ENCODE data around the gene ITPK1.

The ITPK1 gene

DNA sequence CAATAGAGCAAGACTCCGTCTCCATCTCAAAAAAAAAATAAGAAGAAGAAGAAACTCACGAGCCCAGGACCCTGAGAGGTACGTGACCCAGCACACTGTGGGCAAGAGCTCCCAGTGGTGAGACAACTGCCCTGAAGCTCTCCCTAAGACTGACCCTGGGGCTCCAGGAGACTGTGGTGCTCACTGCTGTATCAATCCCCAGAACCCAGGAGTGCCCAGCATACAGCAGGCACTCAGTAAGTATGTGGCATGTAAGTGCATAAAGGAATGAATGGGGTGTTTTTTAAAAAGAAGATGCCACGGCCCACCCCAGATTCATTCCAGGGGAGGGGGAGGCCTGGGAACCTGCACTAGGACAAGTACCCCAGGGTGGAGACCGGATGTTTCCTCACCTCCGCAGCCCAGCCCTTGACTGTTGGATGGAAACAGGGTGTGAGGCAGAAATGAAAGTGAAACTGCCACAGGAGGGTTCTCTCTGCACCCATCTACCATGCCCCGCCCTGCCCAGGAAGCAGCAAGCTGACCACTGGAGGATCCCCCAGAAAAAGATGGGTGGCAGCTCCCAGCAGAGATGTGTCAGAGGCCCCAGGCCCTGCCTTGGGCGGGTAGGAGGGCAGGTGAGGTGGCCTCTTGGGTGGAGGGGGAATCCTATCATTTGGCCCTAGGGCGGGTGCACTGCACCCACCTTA, 12.2 kb downstream of the ITPK1 start:
- peak; percentile 28 to 48 for DNase-seq

DNA sequence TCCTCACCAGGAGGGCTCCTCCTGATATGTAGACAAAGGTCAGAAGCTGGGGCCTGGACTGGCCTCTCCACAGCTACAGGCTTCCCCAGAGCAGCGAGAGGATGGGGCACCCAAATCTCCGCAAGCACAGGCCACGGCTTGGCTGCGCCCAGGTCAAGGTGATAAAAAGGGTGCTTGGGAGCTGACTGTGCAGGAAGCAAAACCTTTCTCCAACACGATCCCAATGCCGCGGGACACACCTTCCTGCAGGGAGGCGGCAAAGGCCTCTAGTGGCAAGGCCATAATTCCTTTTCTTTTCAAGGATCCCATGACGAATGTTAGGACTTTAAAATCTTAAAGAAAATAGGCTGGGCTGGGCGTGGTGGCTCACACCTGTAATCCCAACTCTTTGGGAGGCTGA, 13.6 kb downstream of the ITPK1 start:
- DNase-seq, result no peak

DNA sequence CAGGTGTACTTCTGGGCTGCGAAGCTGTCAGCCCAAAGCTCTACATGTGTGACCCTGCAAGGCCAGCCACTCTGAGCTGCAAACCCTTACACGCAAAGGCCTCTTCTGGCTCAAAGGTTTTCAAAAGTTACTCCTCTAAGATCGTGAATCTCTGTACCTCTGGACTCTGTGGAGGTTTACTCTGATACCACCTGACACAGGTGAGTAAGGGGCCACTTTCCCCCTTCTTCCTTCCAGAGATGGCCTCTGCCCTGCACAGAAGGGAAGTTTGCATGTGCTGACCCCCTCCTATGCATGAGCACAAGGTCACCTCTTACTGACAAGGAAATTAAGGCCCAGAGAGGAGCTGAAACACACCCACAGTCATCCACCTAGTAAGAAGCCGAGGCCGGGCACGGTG, 14.5 kb downstream of the ITPK1 start:
- DNase-seq, result no peak

DNA sequence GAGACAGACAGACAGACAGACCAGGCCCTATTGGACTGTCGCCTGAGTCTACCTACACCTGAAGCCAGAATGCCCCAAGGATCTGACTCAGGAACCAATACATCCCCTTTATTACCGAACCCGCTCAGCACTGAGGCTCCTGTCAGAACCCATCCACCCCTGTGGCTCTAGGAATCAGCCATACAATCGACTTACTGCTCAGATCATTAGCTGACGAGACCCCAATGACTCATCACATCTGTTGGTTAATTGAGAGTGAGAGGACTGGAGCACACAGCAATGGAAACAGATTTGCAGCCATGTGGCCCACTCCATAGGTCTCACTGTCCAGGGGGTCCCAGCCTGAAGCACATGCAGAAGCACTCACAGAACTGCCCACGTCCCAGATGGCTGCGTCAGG, 15.2 kb downstream of the ITPK1 start:
- DNase-seq, result no peak

DNA sequence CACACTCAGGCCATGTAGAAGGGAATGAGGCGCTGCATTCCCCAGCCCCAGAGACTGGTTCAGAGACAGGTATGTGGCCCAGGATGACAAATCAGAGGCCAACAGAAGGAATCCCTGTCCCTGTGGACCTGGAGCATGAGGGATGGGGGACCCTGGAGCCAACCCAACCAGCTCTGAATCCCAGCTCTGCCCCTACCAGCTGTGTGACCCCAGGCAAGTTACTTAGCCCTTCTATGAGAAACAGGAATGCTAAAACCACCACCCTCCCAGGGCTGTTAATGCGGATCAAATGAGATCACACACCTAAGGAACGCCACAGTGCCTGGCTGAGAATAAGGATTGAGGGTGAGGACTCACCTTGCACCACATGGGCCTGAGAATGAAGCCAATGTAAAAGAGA, 15.6 kb downstream of the ITPK1 start:
- DNase-seq, result no peak

DNA sequence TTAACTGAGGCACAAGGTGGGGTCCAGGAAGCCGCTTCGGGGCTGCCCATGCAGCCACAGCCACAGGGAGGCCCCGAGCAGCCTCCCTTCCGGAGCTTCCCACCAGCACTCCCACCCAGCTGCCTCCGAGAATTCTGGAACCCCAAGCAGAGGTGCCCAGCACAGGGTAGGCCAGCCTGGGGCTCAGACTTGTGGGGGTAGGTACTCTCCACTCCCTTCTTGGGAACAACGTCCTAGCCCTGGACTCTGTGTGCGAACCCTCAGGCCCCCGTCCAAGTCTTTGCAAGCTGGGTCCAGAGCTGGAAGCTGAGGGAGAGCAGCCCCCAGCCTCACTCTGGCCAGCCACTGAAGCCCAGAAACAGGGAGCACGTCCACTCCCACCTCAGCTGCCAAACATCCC, 16.1 kb downstream of the ITPK1 start:
- DNase-seq, result no peak

DNA sequence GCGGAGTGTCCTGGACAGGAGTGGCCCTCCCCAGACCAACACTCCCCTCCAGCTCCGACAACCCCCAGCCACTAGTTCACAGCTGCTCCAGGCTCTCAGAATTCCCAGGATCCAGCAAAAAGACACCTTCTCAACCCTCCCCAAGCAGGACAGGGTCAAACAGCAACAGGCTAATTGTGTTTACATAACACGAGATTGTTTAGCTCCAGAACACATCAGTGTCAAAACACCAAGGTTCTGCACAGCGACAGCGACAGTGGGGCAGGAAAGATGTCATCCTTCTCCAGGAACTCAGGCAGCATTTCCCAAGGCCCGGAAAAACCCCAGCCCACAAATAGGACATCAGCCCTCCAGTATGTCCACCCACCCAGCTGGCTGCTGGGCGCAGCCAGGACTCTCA, 16.5 kb downstream of the ITPK1 start:
- DNase-seq, result no peak

DNA sequence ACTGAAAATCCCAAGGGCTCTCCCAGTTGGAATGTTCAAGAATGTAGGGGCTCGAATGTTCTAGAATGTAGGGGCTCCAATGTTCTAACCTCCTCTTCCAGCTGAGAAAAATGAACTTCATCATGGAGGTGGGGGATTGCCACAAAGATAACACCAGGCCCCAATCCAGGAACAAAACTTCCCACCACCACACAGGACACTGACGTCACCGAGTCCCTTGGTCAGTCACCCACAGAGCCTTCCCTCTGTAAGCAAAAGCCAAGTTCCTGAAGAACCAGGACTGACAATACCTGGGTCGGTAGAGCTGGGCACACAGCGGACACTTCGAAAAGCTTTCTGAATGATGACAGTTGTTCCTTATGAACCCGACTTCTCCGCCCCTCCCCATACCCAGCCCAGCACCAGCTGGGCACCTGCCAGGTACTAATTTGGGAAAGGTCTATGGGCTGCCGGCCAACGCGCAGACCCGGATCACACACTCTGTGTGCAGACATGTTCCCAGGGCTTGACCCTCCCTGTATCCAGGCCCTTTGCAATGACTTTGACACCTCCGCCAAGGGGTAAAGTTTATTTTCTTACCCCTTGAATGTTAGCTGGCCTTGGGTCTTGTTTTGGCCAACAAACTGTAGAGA, 18.9 kb downstream of the ITPK1 start:
- no peak for DNase-seq

DNA sequence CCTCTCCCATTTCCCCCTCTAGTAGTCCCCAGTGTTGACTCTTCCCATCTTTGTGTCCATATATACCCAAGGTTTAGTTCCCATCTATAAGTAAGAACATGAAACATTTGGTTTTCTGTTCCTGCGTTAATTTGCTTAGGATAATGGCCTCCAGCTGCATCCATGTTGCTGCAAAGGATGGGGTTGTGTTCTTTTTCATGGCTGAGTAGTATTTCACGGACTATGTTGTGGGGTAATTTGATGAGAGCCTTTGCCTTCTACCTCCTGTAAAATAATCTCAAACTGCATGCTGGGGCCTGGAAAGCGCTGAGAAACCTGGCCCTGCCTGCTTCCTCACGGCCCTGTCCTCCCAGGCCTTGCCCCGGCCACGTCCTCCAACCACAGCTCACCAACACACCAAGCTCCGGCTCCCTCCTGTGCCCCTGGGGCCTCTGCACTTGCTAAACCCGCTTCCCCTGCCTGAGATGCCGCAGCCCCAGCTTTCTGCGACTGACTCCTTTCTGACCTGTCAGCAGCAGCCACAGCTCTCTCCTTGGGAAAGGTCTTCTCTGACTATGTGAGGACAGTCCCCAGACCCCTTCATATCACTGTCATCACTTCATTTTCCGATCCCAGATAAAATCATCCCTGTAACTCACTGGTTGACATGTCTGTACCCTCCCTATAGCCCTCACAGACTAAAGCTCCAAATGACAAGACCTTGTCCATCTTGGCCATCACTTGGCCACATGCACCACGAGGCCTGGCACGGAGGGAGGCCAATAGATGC, 19.8 kb downstream of the ITPK1 start:
- DNase-seq, result no peak

DNA sequence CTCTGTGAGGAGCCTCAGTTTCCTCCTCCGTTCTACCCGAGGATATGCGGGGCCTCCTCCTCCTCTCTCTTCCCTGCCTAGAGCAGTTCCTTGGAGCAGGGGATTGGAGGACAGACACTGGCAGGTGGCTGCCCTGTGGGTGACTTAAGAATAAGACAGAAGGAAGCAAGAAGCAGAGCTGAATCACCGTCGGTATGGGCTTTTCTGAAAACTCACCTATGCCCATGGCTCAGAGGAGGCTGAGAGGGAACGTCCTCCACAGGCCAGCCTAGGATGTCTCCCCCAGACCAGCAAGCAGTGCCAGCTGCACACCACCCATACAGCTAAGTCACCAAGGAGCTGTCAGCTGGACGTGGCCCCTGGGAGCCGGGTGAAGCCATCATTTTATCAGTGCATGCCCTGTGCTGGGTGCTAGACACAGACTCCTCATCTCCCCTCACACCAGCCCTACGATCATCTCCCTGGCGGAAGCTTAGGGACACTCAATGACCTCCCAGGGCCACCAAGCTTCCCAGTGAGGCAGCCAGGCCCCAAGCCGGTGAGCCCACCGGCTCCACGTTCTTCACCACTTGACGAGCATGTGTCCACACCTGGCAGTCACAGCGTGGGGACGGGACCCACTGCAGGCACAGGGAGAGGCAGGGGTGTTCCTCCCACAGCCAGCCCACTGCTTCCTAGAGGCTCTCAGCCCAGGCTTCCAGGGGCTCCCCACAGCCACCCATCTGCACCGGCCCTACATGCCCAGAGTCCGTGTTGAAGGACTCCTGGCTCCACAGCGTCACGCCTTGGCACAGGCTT, 21.4 kb downstream of the ITPK1 start:
- DNase-seq, result no peak

DNA sequence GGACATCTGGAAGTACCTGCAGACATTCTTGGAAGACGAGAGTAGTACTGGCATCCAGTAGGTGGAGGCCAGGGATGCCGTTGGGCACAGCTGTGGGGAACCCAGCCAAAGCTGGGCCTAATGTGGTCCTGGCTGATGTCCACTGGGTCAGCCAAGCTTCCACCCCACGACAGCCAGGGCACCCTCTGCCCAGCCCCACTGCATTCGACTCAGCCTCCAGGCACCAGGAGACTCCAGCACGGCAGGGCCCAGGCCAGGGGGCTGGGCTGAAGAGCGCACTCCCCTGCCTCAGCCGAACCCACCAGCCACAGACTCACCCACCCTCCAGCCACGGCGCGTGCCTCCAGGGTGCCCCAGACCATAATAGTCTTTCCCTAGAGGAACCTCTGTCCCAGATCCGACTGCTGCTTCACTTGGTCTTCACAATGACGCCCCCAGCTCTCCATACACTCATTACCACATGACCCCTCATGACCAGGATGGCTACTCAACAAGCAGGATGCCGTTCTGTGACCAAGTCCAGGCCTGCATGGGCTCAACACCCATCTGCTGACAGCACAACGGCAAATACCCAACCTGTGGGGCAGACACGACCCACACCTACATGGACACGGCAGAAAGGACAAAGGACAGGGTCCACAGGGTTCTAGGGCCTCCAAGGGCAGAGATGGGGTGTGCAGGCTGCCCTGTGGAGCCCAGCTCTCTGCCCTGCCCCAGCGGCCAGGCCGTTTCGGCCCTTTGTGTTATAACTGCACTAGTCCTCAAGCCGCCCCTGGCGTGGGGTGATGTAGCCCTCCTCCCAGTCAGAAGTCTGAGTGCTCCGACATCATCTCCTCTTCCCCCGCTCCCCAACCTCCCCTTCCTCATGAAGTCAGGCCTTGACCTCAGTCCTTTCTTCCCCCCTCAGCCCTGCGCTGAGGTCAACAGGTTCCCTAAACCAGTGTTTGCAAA, 22.8 kb downstream of the ITPK1 start:
- DNase-seq, result no peak

DNA sequence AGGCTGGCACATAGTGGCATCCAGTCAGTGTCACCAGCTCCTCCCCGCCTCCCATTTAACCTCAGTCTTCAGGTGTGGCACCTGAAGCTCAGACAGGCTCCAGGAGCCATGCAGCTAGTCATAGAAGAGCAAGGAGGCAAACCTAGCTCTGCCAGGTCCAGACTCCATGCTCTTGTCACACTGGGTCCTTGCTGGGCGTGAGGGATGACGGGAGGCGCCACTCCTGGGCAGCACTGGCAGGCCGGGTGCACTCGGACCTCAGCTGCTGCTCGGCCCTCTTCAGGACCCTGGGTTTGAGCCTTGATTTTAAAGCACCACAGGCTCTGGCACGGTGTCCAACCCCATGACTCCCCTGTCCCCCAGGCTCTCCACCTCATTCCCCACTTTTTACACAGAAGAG, 24.1 kb downstream of the ITPK1 start:
- DNase-seq, result no peak

DNA sequence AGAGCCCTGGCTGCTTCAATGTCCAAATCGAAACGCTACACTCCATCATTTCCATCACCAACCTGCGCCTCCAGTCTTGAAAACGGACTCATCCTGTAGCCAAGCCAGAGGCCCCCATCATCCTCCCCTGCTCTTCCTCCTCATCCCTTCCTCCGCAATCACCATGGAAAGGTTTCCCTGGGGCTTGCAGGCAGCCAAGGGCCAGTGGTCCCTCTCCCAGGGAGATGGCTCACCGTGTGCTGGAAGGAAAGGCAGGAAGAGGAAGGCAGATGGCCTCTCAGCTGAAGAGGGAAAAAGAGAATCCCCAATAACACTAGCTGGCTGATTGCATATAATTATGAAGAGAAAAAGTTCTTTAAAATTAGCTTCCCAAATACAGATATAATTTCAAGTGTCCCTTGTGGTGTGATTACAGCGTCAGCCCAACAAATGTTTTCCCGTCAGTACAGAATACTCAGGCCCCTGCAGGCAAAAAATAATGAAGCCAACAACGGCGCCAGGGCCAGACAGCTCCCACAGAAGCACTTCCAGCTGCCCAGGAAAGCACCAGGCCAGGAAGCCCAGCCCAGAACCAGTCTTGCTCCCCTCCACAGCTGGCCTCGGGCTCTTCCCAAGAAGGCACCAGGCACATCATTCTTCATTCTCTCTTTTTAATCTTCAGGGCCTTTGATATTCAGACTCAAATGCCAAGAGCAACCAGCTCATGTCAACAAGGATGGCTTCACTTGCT, 24.7 kb downstream of the ITPK1 start:
- no peak for DNase-seq

DNA sequence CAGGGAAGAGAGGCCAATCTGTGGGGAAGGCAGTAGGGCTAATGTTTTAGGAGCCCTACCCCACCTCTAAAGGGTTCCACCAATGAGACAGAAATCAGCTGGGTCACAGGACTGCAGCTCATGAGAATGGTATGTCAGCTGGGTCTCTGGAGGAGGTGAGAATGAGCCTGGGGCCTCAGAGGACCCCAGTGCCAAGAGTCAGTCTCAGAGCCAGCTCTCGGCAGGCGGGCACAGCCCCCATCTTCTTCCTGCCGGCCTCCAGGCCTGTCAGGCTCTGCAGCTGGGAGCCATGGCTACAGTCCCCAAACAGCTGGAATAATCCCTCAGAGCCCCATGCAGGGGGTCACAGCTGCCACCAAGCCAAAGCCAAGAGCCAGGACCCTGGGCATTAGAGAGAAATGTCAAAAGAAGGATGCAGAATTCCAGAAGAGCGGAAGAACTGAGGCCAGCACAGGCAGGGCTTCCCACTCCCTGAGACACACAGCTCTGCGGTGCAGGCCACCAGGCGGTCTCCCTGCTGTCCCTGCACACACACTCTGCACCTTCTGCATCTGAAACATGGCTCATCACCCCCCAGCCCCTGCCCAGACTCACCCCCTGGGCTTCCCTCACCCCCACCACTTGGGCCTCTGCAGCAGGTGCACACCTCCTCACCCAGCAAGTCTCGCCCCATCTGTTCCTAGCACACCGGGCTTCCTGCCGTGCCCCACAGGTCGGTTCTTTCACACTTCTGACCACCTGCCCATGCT, 26.0 kb downstream of the ITPK1 start:
- no peak for DNase-seq

DNA sequence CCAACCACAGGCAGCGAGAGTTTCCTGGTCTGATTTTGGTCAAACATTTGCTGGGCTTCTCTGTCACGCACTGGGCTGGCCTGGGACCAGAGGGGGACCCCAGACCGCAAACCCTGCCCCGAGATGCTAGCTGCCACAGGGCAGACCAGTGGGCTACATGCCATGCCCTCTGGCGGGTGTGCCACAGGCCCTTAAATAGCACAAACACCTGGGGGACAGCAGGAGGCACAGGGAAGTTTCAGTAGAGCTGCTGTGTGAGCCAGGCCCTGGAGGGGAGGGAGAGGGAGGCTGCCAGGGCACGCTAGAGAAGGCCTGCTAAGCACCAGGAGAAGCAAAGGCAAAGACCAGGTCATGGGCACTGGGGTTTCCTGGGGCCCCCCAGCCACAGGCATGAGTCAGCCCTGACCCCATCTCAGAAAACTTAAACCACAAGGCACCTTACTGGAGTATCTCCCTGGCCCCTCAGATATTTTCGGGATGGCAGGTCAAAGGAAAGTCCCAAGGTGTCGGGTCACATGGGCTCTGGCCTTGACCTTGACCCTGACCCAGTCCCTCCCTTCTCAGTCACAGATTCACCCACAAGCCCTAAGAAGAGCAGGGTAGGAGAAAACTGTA, 29.2 kb downstream of the ITPK1 start:
- DNase-seq, result no peak

DNA sequence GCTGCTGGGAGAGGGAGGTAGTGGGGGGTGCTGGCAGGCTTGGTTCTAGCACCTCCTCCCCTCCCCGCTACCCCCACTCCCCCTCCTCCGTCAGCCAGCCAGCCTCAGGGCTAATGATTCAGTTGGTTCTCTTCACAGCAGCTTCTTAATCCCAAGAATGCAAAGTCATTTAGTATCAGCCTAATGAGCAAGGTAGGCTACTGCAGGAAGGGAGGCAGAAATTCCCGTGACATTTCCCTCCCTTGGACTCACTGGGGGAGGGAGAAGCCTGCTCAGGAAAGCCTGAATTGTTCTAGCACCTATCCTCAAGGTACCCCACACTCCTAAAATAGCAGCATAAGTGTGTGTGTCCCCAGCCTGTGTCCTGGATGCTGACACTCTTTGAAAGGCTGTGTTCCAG, 29.8 kb downstream of the ITPK1 start:
- DNase-seq, result peak in 1 of 2 experiments; percentile 16

DNA sequence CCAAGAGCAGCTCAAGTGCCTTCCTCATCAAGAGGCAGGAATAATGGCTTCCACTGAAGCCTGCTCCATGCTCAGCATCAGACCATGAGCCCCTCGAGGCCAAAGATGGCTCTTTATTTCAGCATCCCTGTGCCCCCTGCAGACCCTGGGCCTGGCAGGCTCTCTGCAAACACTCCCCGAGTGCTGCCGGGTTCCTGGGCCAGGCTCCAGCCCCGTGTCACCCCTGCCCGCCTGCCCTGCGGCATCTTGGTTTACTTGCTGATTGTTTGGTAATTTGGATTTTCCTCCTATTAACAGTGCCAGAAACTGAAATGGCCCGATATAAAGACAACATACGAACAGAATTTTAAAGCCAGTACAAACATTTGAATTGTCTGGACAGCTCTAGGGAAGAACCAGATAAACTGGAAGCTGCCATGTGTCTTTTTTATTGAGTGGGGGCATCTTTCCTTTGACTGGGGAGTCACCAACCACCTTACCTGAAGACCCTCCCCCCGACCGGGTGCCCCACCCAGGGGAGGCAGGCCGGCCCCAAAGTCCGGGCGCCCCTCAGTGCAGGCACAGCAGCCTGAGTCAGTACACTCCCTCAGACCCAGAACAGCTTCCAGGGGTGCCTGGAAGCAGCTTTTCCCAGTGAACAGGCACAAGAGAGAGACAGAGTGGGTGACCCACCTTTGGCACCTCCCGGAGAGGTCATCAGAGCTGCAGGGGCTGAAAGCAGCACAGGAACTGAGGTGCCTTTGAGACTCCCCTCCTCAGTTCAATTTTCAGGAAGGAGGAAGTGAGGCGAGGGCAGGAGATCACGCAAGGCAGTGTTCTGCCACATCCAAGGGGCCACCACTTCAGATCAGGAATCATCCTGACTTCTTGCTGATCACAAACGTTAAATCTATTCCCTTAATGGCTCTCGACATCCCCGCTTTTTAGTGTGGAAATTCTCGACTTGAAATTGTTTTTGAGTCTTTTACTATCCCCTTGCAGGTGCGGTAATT, 30.6 kb downstream of the ITPK1 start:
- DNase-seq, result peak in 1 of 2 experiments; percentile 10

DNA sequence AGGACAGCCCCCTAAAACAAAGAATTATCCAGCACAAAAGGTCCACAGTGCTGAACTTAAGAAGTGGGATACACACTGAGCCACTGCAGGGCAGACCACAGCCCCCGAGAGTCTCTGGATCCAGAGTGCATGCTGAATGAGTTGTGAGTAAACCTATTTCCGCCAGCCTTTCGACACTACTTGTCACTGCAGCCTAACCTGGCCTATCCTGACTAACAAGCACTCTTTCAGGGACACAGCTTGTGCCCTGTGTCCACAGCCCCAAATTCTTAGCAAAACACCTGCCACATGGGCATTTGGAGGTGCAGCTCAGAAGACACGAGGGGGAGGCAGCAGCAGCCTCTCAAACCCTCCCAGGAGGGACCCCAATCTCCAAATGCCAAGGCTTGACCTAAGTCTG, 31.3 kb downstream of the ITPK1 start:
- no peak for DNase-seq

DNA sequence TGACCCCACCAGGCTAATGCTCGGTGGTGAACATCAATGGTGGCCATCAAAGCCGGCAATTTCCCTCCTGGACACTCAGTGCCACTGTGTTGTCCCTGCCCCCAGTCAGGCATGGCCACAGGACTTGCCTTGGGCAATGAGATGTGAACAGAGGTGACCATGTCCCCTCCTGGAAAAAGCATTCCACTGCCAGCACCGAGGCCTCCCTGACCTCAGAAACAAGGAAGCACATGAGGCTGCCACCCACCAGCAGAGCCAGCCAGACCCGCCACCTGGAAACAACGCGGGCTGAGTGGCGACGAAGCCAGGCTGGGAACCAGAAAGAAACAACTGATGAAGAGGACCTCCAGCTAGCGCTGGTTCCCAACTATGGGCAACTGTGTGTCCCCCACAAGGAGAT, 31.8 kb downstream of the ITPK1 start:
- DNase-seq, result no peak

Measured in AML-193 (cell line).